GM18873 (cell line): ENCODE data around the gene VPS26C.

Experiments
- ATAC-seq: cut with Tn5 transposase; IDR thresholded peaks from one replicate; pipeline ENCODE4 v1.9.1; 2021; ENCODE audit warnings: mild to moderate bottlenecking, moderate library complexity, moderate number of reproducible peaks; ENCODE audit not compliant: unreplicated experiment, low FRiP score

Gene VPS26C

GRCh38 chr21:37207441-37208009 lies 59.6 kb downstream of the VPS26C start:
- no peak for ATAC-seq

DNA sequence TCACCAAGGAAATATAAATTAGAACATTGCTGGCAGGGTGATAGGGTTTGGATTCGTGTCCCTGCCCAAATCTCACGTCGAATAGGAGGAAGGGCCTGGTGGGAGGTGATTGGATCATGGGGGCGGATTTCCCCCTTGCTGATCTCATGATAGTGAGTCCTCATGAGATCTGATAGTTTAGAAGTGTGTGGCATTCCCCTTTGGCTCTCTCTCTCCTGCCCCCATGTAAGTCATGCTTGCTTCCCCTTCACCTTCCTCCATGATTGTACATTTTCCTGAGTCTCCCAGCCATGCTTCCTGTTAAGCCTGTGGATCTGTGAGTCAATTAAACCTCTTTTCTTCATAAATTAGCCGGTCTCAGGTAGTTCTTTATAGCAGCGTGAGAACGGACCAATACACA lies 60.6 kb downstream of the VPS26C start:
- ATAC-seq = no peak

DNA sequence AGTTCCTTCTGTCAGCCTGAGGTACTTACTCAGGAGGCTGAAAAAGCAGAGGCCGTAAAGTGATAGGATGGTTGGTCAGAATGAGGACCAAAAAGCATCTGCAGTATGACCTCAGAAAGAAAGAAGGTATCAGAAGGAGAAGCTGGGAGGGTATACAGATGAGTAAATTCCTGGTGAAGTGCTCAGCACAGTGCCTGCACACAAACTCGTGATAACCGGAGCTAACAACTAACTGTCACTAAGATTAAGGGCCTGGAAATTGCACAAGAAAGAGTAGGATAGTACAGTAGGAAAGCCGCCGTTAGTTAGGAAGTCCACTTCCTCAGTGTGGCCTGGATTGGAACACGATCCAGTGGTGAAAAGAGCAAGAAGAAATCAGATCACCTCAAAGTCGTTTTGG lies 62.6 kb downstream of the VPS26C start:
- no peak for ATAC-seq

GRCh38 chr21:37202221-37203110 lies 64.7 kb downstream of the VPS26C start:
- ATAC-seq = no peak

DNA sequence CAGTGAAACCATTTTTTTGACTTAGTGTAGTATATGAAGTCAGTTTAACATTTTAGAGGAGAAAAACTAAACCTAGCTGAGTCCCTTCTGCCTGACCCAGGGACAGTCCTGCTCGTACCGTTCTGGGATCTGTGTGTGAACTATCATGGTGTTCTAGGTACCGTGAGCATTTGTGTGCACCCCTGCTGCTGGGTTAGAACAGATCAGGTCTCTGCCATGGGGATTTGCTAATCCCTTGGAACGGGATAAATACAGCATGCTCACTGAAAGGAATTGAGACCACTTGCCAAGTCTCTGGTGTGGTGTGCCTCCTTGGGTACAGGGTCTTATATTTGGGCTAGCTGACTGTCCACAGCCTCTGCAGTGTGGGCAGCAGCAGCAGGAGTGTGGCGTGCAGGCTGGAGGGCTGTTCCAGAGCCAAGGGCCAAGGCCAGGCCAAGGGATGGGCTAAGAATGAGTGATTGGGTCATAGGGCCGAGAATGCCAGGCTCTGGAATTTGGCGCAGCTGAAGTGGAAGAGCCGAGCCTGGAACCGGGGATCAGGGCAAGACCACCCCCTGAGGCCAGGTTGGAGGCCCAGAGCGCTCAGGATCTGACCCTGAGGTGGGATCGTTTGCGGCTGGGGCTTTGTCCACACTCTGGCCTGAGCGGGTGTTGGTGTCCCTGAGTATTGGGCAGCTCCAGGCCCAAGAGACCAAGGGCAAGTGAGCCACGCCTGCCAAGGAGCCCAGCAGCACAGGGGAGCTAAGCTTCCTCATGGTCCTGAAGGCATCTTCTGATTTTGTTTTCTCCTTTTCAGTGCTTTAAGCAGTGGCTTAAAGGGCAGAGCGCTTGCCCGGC lies 66.3 kb downstream of the VPS26C start:
- no peak for ATAC-seq

DNA sequence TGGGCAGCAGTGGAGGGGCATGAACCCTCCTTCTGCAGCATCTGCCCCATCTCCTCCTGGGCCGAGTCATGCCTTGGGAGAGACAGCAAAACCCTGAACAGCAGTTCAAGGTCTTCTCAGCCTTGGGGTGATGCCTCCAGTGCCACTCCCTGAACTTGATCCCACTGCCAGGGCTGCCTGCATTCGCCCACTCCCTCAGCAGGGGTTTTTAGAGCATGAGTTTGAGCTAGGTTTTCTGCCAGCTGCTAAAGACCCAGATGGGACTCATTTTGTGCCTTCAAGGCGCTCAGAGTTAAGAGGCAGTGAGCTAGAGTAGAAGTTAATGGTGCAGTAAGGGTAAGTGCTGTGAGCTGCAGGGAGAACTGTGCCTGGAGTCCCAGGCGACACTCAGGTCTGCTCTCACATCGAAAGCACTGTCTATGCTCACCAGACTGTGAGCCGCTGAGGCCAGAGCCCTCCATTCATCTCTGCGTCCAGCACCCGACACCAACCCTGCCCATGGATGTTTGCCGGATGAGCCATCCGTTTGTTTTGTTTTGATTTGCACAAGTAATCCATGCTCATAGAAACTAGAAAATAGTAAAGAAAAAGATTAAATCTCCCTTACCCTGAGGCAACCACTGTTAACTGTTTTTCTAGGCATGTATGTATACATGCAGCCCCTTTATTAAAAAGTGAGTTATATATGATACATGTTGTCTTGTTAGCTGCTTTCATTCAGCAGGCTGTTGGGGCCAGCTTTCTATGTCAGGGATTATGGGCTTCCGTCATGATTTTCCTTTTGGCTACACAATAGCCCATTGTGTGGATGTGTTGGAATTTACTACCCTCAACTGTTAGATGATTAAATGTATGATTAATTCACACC lies 67.8 kb downstream of the VPS26C start:
- ATAC-seq = no peak

DNA sequence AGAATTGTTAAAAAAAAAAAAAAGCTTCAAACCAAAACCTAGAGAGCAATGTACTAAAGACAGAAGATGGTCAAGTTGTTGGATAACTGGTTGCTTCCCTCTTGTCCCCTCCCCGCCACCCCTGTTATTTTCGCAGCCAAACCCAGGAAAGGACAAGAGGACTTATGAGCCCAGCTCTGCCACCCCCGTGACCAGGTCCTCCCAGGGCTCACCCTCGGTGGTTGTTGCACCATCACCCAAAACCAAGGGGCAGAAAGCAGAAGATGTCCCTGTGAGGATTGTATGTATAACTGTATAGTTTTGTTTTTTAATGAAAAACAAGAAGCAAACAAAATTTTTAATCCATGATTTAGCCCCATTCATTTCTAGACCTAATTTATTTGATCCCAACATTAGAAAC lies 69.4 kb downstream of the VPS26C start:
- ATAC-seq = no peak

DNA sequence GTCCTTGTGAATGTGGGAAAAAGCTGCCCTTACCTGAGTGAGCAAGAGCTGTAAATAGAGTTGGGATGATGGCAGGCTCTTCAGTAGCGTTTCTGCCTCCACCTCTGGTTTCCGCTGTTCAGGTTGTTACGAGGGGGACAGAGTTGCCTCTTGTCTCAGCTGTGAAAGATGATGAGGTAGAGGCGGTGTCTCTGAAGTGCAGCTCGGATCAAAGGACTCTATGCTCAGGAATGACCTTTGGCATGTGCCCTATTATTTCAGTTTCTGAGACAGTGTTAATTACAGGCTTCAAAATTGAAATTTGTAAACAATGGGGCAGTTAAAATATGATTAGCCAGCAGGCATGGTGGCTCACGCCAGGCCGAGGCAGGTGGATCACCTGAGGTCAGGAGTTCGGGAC lies 70.3 kb downstream of the VPS26C start:
- no peak for ATAC-seq

GRCh38 chr21:37195610-37196009 lies 71.5 kb downstream of the VPS26C start:
- no peak for ATAC-seq

DNA sequence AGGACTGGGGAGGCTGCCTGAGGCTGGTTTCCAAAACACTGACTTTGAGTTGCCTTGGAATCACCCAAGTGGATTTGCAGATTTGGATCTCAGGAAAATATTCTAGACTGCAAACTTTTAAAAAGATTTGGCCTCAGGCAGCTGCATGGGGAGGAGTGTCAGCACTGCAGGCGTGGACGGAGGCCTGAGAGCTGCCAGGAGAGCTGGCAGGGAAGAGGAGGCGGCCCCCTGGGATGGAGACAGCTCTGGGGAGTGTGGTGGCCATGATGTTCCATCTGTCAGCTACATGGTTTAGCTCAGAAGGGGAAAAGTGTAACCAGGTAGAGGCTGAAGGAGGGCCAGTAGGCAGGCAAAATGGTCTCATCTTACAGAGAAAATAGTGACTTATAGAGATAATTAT lies 72.1 kb downstream of the VPS26C start:
- ATAC-seq = no peak

DNA sequence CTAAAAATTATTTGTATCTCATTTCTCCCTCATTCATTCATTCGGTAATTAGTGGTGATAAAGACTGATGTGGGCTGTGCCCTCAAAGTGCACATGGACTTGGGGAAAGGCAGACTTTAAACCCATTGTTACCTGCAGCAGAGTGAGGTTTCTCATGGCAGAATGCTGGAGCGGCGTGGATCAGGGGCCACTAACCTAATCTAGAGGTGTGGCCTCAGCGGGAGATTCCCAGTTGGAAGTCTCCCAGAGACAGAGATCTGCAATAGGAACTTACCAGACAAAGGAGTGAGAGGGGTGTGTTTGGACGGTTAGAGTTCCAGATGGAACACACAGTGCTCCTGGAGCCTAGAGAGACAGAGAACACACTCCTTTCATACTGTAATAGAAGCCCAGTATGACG lies 73.5 kb downstream of the VPS26C start:
- no peak for ATAC-seq

- no peak for ATAC-seq
Observed at GRCh38 chr21:37193006-37193405, 74.1 kb downstream of the VPS26C start.

GRCh38 chr21:37192019-37192418 lies 75.1 kb downstream of the VPS26C start:
- no peak for ATAC-seq

DNA sequence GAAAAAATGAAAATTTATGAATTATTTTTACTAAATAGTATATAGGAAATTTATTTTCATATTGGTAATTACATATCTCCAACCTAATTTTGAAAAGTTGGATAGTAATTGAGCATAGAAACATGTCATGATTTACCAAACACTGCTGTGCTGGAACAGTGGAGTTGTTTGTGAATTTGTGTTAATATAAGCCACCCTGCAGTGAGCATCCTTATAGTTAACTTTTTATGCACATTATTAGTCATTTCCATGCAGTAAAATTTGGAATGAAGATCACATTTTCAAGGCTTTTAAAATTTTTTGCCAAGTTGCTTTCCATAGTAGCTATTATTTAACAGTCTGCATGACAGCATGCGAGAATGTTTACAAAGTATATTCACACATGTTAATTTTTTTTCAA lies 78.3 kb downstream of the VPS26C start:
- ATAC-seq = no peak

DNA sequence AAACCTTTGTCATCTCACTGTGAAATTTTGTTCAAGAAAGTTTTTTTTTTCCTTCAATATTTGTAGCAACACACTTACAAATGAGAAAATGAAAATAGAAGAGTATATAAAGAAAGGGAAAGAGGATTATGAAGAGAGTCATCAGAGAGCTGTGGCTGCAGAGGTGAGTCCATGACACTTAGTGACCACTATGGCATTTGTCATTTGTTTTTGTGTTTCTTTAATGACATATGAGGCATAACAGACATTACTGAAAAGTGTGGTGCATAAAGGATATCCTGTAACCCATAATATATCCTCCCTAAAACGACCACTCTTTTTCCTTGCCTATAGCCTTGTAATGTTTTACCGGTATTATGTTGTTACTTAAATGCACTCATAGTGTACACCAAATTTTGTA lies 80.2 kb downstream of the VPS26C start:
- ATAC-seq = no peak

GRCh38 chr21:37184784-37185593 lies 82.1 kb downstream of the VPS26C start:
- ATAC-seq = no peak

DNA sequence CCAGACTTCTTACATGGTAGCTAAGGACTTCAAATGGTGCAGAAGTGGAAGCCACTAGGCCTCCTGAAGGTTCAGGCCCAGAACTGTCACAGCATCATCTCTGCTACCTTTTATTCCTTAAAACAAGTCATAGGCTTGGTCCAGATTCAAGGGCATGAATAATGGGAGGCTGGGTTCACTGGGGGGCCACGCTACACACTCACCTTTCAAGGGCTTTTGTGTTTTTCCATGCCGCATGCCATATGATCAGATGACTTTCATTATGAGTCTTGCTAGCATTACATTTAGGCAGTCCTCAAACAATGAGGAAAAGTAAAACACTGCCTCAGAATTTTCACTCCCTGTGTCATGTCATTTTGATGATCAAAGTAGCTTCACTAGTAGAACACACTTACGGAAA lies 83.4 kb downstream of the VPS26C start:
- no peak for ATAC-seq

GRCh38 chr21:37182222-37182621 lies 84.9 kb downstream of the VPS26C start:
- ATAC-seq = no peak

DNA sequence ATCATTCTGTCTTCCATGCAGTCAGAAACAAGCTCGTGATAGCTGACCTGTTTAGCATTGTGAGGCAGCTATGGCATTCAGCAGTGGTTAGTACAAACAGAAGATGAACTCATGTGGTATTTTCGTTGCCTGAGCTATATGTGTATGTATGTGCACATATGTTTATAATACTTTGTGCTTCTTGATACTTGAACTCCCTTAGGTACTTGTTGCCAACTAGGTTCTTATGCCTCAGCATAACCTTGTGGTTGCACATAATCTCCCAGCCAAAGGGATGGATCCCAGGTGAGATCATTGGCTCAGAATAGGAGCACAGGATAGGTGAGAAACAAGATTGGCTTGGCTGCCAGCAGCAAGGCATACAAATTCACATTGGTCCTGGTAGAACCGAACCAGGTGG lies 86.1 kb downstream of the VPS26C start:
- ATAC-seq = no peak

- no peak for ATAC-seq
Observed at GRCh38 chr21:37176716-37177115, 90.4 kb downstream of the VPS26C start.
